BJ (cell line): ENCODE measurements around the gene UBASH3A. TPM values are rescaled to one million over a fixed set of nuclear protein-coding genes. Genes with fewer than 3 reads are reported as not detected.

ENCODE experiments used
- CTCF ChIA-PET: fragments of 350-600 bp; formaldehyde crosslinking; extraction: SDS; loops from one replicate; lab custom pipeline; 2021; ENCODE audit warnings: antibody characterized with exemption, inconsistent platforms; lab: Yijun Ruan, JAX
- POLR2A ChIA-PET: fragments of 300-600 bp; sonication (Branson Sonifier 250); formaldehyde crosslinking; extraction: SDS; loops from one replicate; lab custom pipeline; 2021; ENCODE audit warnings: antibody characterized with exemption; lab: Charles Lee
- DNase-seq: peaks from one replicate; pipeline ENCODE4 v3.0.0-alpha.2; 2011; ENCODE audit warnings: low read depth
- H3K27me3 ChIP-seq: 2 replicates; pipeline ENCODE4 v1.6.0; 2011; ENCODE audit warnings: low read length; ENCODE audit not compliant: control insufficient read depth, insufficient read depth
- H3K36me3 ChIP-seq: 2 replicates; pipeline ENCODE4 v1.5.1; 2011; ENCODE audit warnings: low read length; ENCODE audit not compliant: control insufficient read depth, insufficient read depth
- H3K4me3 ChIP-seq: 2 replicates; pipeline ENCODE4 v1.5.1; 2011; ENCODE audit warnings: low read depth, mild to moderate bottlenecking, control low read depth, low read length
- CTCF ChIP-seq: IDR thresholded peaks from 2 replicates; pipeline ENCODE4 v1.5.1; 2011; ENCODE audit warnings: low read depth, mild to moderate bottlenecking, control low read depth, inconsistent platforms, low read length, moderate library complexity; ENCODE audit not compliant: insufficient read depth
- polyA plus RNA-seq: library from polyadenylated mRNA; depleted of rRNA; stranded (reverse); fragments of >200 nt; gene quantifications from 2 replicates; pipeline ENCODE4 v1.2.3, GENCODE V29; 2011

UBASH3A gene
- polyA plus RNA-seq, 1 experiment: not detected

GRCh38 chr21:42484966-42485365 is 81.3 kb downstream of the UBASH3A start:
- CTCF ChIA-PET: no interaction called here
- no peak overlapping the region for H3K4me3 ChIP-seq
- DNase-seq: no peak

GRCh38 chr21:42486072-42486471 is 82.4 kb downstream of the UBASH3A start:
- H3K27me3 ChIP-seq: peaks cover 4% of the 10 kb centered on the region
- POLR2A ChIA-PET: no interaction called here
- H3K4me3 ChIP-seq: no peak overlapping the region
- DNase-seq: no peak
- TF ChIP-seq CTCF: no peak
- CTCF ChIA-PET: no interaction called here
- H3K36me3 ChIP-seq: no peaks in the 10 kb centered on the region

More at GRCh38 chr21:42484966-42485365, 81.3 kb downstream of the UBASH3A start:
- POLR2A ChIA-PET: no interaction called here
- no peaks in the 10 kb centered on the region for H3K36me3 ChIP-seq
- no peak for TF ChIP-seq CTCF
- peaks cover 4% of the 10 kb centered on the region for H3K27me3 ChIP-seq

- TF ChIP-seq CTCF: no peak
- DNase-seq: no peak
- POLR2A ChIA-PET: no interaction called here
Measured at GRCh38 chr21:42486531-42486930, 82.8 kb downstream of the UBASH3A start.

GRCh38 chr21:42489006-42489563 is 85.4 kb downstream of the UBASH3A start:
- ChIA-PET POLR2A (no interaction called here), CTCF (no interaction called here)
- Histone ChIP-seq H3K4me3 (no peak overlapping the region), H3K27me3 (peaks cover 4% of the 10 kb centered on the region), H3K36me3 (no peaks in the 10 kb centered on the region)
- DNase-seq: no peak
- TF ChIP-seq CTCF: no peak

More at GRCh38 chr21:42486531-42486930, 82.8 kb downstream of the UBASH3A start:
- CTCF ChIA-PET: interaction anchor here (1.4 kb wide), 1 partner anchor 8 kb away, joined by 3 read pairs; no protein-coding TSS in a partner anchor
- H3K27me3 ChIP-seq: peaks cover 4% of the 10 kb centered on the region
- no peak overlapping the region for H3K4me3 ChIP-seq
- no peaks in the 10 kb centered on the region for H3K36me3 ChIP-seq

GRCh38 chr21:42489991-42490390 is 86.3 kb downstream of the UBASH3A start:
- CTCF ChIA-PET: no interaction called here
- POLR2A ChIA-PET: no interaction called here
- no peaks in the 10 kb centered on the region for H3K36me3 ChIP-seq
- no peak for TF ChIP-seq CTCF
- H3K27me3 ChIP-seq: peaks cover 4% of the 10 kb centered on the region
- no peak overlapping the region for H3K4me3 ChIP-seq
- no peak for DNase-seq
